GM12892 (cell line): ENCODE data around the gene SYT2.

Source experiments
- POLR2A ChIP-seq: IDR thresholded peaks from 2 replicates; pipeline ENCODE4 v1.6.1; 2011; ENCODE audit warnings: low read depth, low read length, control low read depth
- POLR2AphosphoS5 ChIP-seq: IDR thresholded peaks from 2 replicates; pipeline ENCODE4 v1.6.1; 2011; ENCODE audit warnings: low read depth, low read length, control low read depth
- TAF1 ChIP-seq: IDR thresholded peaks from 2 replicates; pipeline ENCODE4 v1.6.1; 2011; ENCODE audit warnings: low read depth, mild to moderate bottlenecking, control low read depth, low read length, borderline replicate concordance

DNA sequence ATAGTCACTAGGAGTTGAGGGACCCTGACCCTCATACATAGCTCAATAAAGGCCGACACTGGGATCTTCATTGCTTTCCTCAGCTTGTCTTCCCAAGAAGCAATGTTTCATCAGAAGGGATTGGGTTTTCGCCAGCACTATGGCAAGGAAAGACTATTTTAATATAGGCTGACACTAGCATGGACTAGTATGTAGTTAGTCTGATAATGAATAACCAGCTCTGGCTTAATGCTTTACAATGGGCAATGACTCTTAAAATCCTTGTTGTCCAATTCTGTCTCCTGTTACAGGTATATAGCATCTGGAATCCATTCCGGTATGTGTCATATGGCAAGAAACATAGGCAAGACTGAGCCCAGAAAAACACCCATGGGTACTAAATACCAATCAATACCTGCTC lies 15.3 kb upstream of the SYT2 start:
- TF ChIP-seq POLR2A (no peak), TAF1 (no peak), POLR2AphosphoS5 (no peak)
